Spleen (tissue), 11 donors: ENCODE results near the gene HEXB. TPM values are rescaled to one million over a fixed set of nuclear protein-coding genes. Genes with fewer than 3 reads are reported as not detected.

Experiments
- DNase-seq: peaks from one replicate; pipeline ENCODE4 v3.0.0-alpha.2; 2020
- H3K27ac ChIP-seq, 8 donors: fragments of 200-600 bp; sonication (generic) in 7 of 8; 1 replicate in 4 of 8; 2 replicates in 4 of 8; pipeline versions ENCODE4 v1.5.0 to v1.8.0; 2016 to 2021; ENCODE audit warnings: inconsistent platforms in 4 of 8, mild to moderate bottlenecking in 4 of 8, moderate library complexity in 1 of 8
- H3K27me3 ChIP-seq, 7 donors: fragments of 200-600 bp; sonication (generic) in 6 of 7; replicated peaks in 1 of 7; 1 replicate in 4 of 7; 2 replicates in 3 of 7; pipeline versions ENCODE4 v1.5.0 to v1.8.0; 2016 to 2021; ENCODE audit warnings: inconsistent platforms in 3 of 7, mild to moderate bottlenecking in 1 of 7
- H3K36me3 ChIP-seq, 6 donors: fragments of 200-600 bp; sonication (generic) in 5 of 6; 1 replicate in 4 of 6; 2 replicates in 2 of 6; pipeline versions ENCODE4 v1.5.0 to v1.8.0; 2016 to 2021; ENCODE audit warnings: inconsistent platforms in 2 of 6
- H3K4me1 ChIP-seq, 6 donors: fragments of 200-600 bp; sonication (generic) in 5 of 6; 1 replicate in 3 of 6; 2 replicates in 3 of 6; pipeline versions ENCODE4 v1.5.0 to v1.8.0; 2016 to 2021; ENCODE audit warnings: inconsistent platforms in 3 of 6
- H3K4me3 ChIP-seq, 8 donors: fragments of 200-600 bp; sonication (generic) in 7 of 8; 1 replicate in 4 of 8; 2 replicates in 4 of 8; pipeline versions ENCODE4 v1.5.0 to v1.8.0; 2016 to 2021; ENCODE audit warnings: inconsistent platforms in 4 of 8, mild to moderate bottlenecking in 4 of 8, moderate library complexity in 2 of 8
- H3K9me3 ChIP-seq, 8 donors: fragments of 200-600 bp; sonication (generic) in 7 of 8; 1 replicate in 4 of 8; 2 replicates in 4 of 8; pipeline versions ENCODE4 v1.5.0 to v1.8.0; 2016 to 2021; ENCODE audit warnings: inconsistent platforms in 4 of 8
- CTCF ChIP-seq, 11 experiments: fragments of 200-600 bp in 7 of 11; fragments of 450-650 bp in 4 of 11; sonication (generic) in 4 of 11; IDR thresholded peaks in 8 of 11; conservative IDR thresholded peaks in 3 of 11; 1 replicate in 7 of 11; 2 replicates in 4 of 11; pipeline versions ENCODE4 v1.4.0 to v1.8.0; 2016 to 2021; ENCODE audit warnings: antibody characterized with exemption in 11 of 11, inconsistent platforms in 4 of 11, mild to moderate bottlenecking in 1 of 11
- POLR2A ChIP-seq, 3 donors: fragments of 450-650 bp; IDR thresholded peaks; one replicate each; pipeline ENCODE4 v1.5.1; 2017; ENCODE audit warnings: antibody characterized with exemption in 3 of 3, mild to moderate bottlenecking in 1 of 3
- POLR2AphosphoS5 ChIP-seq, 3 donors: sonication (generic); formaldehyde crosslinking; IDR thresholded peaks; one replicate each; pipeline ENCODE4 v1.5.1; 2017; ENCODE audit warnings: antibody characterized with exemption in 3 of 3
- WGBS, 5 donors: extraction: QIAGEN DNeasy Blood & Tissue Kit in 3 of 5; methylation state at CpG; one replicate each; pipeline versions ENCODE4 v1.1.5 to v1.1.7; 2013 to 2018; 5-methylcytosine and 5-hydroxymethylcytosine counted together
- intact Hi-C: fragments of 100-400 bp; cut with DNase I; formaldehyde crosslinking; loops from one replicate; pipeline ENCODE4 v1.15.0; 2023; ENCODE audit warnings: low total_unique reads
- polyA plus RNA-seq, 3 donors: library from polyadenylated mRNA; stranded (reverse); fragments of 200-250 nt; gene quantifications; one replicate each; pipeline ENCODE4 v1.2.1, GENCODE V29; 2013
- total RNA-seq, 7 donors: library from RNA; depleted of rRNA in 3 of 7; stranded (reverse); fragments of >200 nt in 3 of 7; fragmentation: NEBNext Ultra II Directional in 4 of 7; extraction: Animal tissue kit (Norgen Biotek cat#: 25700) in 4 of 7; gene quantifications; one replicate each; pipeline versions ENCODE4 v1.1.0 to v1.2.1, GENCODE V29; 2016 to 2021
- donor health status: healthy with polysubstance abuse.
- donor health status: DM: no; HTN: no; CAD: no; lungs with moderate emphysema.
- donor health status: DM: no; HTN: no; CAD: no.
- donor health status: Bipolar disorder and iron deficiency.
- donor health status: healthy.
- donor health status: DM: no; HTN: no; CAD: no.
- donor health status: DM: yes; HTN: yes; CAD: no.

HEXB gene
- total and polyA plus RNA-seq, 10 donors, result 61.9 to 119 (median 83.7) TPM

GRCh38 chr5:74765929-74766328, 80.9 kb downstream of the HEXB start:
- H3K4me3 ChIP-seq, result peak overlapping the region; percentile 86 to 99 (median 94)

GRCh38 chr5:74766418-74766848, 81.4 kb downstream of the HEXB start:
- Histone ChIP-seq H3K9me3 (no peaks in the 10 kb centered on the region), H3K27me3 (no peaks in the 10 kb centered on the region), H3K4me3 (peak overlapping the region; percentile 86 to 99 (median 94)), H3K27ac (peak overlapping the region; percentile 49 to 92 (median 84)), H3K4me1 (peaks cover 19 to 63% (median 42%) of the 10 kb centered on the region in 6 donors), H3K36me3 (peaks cover 0 to 51% (median 34%) of the 10 kb centered on the region in 6 donors)
- TF ChIP-seq CTCF (IDR thresholded peaks at IDR 0.05 in 8 of 11, conservative IDR thresholded peaks at IDR 0.05 in 3 of 11) (peak in 8 of 11 experiments; percentile 15 to 59 (median 43)), POLR2AphosphoS5 (IDR thresholded peaks at IDR 0.05) (no peak)
- no peak for DNase-seq
- 0 to 1% (median 0%) methylated on average over 10 of the region's 10 CpGs for WGBS, 5 donors
- intact Hi-C loops, result loop anchor here (10.0 kb wide), 1 partner anchor 158 kb away; no protein-coding TSS in a partner anchor

More at GRCh38 chr5:74765929-74766328, 80.9 kb downstream of the HEXB start:
- Histone ChIP-seq H3K9me3 (no peaks in the 10 kb centered on the region), H3K27me3 (no peaks in the 10 kb centered on the region), H3K36me3 (peaks cover 0 to 50% (median 32%) of the 10 kb centered on the region in 6 donors), H3K4me1 (peaks cover 19 to 63% (median 42%) of the 10 kb centered on the region in 6 donors), H3K27ac (peak overlapping the region in 5 of 8 donors; percentile 84 to 92 (median 89))
- 72 to 82% (median 73%) methylated on average over 27 of the region's 27 CpGs for WGBS, 5 donors
- no peak for TF ChIP-seq POLR2A (IDR thresholded peaks at IDR 0.05)
- TF ChIP-seq CTCF (IDR thresholded peaks at IDR 0.05 in 8 of 11, conservative IDR thresholded peaks at IDR 0.05 in 3 of 11), result no peak
- TF ChIP-seq POLR2AphosphoS5 (IDR thresholded peaks at IDR 0.05), result no peak
- DNase-seq, result peak; percentile 79
- intact Hi-C loops, result loop anchor here (10.0 kb wide), 1 partner anchor 159 kb away; no protein-coding TSS in a partner anchor

- DNase-seq, result peak; percentile 96
- Histone ChIP-seq H3K27me3 (no peaks in the 10 kb centered on the region), H3K4me1 (peaks cover 19 to 63% (median 42%) of the 10 kb centered on the region in 6 donors), H3K9me3 (no peaks in the 10 kb centered on the region), H3K4me3 (peak within 1 kb of the TSS; percentile 86 to 99 (median 94)), H3K27ac (peak within 1 kb of the TSS; percentile 71 to 92 (median 84)), H3K36me3 (peaks cover 0 to 52% (median 37%) of the 10 kb centered on the region in 6 donors)
- WGBS, 5 donors, result 0 to 1% (median 0%) methylated on average over 45 to 54 of the region's 54 CpGs
- intact Hi-C loops, result loop anchor here (10.0 kb wide), 1 partner anchor 158 kb away; no protein-coding TSS in a partner anchor
- TF ChIP-seq CTCF (IDR thresholded peaks at IDR 0.05 in 8 of 11, conservative IDR thresholded peaks at IDR 0.05 in 3 of 11) (peak in 1 of 11 experiments; percentile 21), POLR2A (IDR thresholded peaks at IDR 0.05) (peak in 2 of 3 donors; percentile 42 to 84), POLR2AphosphoS5 (IDR thresholded peaks at IDR 0.05) (peak; percentile 88 to 91 (median 89))
These were observed 82.0 kb downstream of the HEXB start, which contains the start of the genes GFM2 and NSA2 for GRCh38 chr5:74766849-74767578. Gene GFM2, minus strand, starts transcription at chr5:74767117. Its CDS starts 3,375 bp downstream, at chr5:74763742. Gene NSA2, plus strand, starts transcription at chr5:74767249. Its CDS starts 112 bp downstream, at chr5:74767361.

- TF ChIP-seq CTCF (IDR thresholded peaks at IDR 0.05 in 8 of 11, conservative IDR thresholded peaks at IDR 0.05 in 3 of 11) (no peak), POLR2AphosphoS5 (IDR thresholded peaks at IDR 0.05) (no peak), POLR2A (IDR thresholded peaks at IDR 0.05) (no peak)
- Histone ChIP-seq H3K36me3 (peaks cover 0 to 52% (median 40%) of the 10 kb centered on the region in 6 donors), H3K27ac (peak overlapping the region; percentile 71 to 92 (median 84)), H3K4me1 (peaks cover 19 to 62% (median 42%) of the 10 kb centered on the region in 6 donors), H3K4me3 (peak overlapping the region; percentile 86 to 99 (median 94)), H3K27me3 (no peaks in the 10 kb centered on the region), H3K9me3 (no peaks in the 10 kb centered on the region)
- DNase-seq, result no peak
- intact Hi-C loops, result loop anchor here (10.0 kb wide), 1 partner anchor 157 kb away; no protein-coding TSS in a partner anchor
- WGBS, 5 donors, result 0 to 2% (median 1%) methylated on average over 9 of the region's 9 CpGs
These were observed 82.5 kb downstream of the HEXB start for GRCh38 chr5:74767579-74767913.
